Spleen (tissue), 7 donors: ENCODE measurements around the gene RAD23B.

ENCODE experiments used
- POLR2A ChIP-seq, 3 donors: fragments of 450-650 bp; IDR thresholded peaks; one replicate each; pipeline ENCODE4 v1.5.1; 2017; ENCODE audit warnings: antibody characterized with exemption in 3 of 3, mild to moderate bottlenecking in 1 of 3
- TF ChIP-seq, protein P1 (sequence below), 11 experiments: fragments of 200-600 bp in 7 of 11; fragments of 450-650 bp in 4 of 11; sonication (generic) in 4 of 11; IDR thresholded peaks in 8 of 11; conservative IDR thresholded peaks in 3 of 11; 1 replicate in 7 of 11; 2 replicates in 4 of 11; pipeline versions ENCODE4 v1.4.0 to v1.8.0; 2016 to 2021; ENCODE audit warnings: antibody characterized with exemption in 11 of 11, inconsistent platforms in 4 of 11, mild to moderate bottlenecking in 1 of 11
- donor health status: DM: no; HTN: no; CAD: no; lungs with moderate emphysema.
- donor health status: DM: no; HTN: no; CAD: no.
- donor health status: DM: no; HTN: no; CAD: no.

DNA sequence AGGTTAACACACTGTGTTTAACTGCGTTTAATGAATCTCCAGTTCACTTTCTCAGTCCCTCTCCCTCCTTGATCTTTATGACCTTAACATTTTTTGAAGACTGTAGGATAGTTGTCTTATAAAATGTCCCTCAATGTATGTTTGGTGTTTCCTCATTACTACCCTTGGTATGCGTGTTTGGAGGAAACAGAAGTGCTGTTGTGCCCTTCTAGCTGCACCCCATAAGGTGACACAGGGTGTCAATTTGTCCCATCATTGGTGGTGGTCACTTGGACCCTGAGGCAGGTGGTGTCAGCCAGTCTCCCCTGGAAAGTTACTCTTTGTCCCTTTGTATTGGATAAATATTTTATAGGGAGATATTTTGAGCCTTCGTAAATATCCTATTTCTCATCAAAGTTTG is 52.3 kb downstream of the RAD23B start:
- TF ChIP-seq, protein P1, sequence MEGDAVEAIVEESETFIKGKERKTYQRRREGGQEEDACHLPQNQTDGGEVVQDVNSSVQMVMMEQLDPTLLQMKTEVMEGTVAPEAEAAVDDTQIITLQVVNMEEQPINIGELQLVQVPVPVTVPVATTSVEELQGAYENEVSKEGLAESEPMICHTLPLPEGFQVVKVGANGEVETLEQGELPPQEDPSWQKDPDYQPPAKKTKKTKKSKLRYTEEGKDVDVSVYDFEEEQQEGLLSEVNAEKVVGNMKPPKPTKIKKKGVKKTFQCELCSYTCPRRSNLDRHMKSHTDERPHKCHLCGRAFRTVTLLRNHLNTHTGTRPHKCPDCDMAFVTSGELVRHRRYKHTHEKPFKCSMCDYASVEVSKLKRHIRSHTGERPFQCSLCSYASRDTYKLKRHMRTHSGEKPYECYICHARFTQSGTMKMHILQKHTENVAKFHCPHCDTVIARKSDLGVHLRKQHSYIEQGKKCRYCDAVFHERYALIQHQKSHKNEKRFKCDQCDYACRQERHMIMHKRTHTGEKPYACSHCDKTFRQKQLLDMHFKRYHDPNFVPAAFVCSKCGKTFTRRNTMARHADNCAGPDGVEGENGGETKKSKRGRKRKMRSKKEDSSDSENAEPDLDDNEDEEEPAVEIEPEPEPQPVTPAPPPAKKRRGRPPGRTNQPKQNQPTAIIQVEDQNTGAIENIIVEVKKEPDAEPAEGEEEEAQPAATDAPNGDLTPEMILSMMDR (IDR thresholded peaks at IDR 0.05 in 8 of 11, conservative IDR thresholded peaks at IDR 0.05 in 3 of 11) = no peak
- no peak for TF ChIP-seq POLR2A (IDR thresholded peaks at IDR 0.05)
